ENCODE results near the gene LTBP1. TPM values are rescaled to one million over a fixed set of nuclear protein-coding genes. Genes with fewer than 3 reads are reported as not detected.
"Not testable (repeated sequence)": the region's sequence is repeated elsewhere in the genome, so short reads cannot be mapped to it uniquely, and the experiment has no call there.

The LTBP1 gene
- total RNA-seq, 2 experiments from 2014 or later = 0.18 TPM; not detected in 1

DNA sequence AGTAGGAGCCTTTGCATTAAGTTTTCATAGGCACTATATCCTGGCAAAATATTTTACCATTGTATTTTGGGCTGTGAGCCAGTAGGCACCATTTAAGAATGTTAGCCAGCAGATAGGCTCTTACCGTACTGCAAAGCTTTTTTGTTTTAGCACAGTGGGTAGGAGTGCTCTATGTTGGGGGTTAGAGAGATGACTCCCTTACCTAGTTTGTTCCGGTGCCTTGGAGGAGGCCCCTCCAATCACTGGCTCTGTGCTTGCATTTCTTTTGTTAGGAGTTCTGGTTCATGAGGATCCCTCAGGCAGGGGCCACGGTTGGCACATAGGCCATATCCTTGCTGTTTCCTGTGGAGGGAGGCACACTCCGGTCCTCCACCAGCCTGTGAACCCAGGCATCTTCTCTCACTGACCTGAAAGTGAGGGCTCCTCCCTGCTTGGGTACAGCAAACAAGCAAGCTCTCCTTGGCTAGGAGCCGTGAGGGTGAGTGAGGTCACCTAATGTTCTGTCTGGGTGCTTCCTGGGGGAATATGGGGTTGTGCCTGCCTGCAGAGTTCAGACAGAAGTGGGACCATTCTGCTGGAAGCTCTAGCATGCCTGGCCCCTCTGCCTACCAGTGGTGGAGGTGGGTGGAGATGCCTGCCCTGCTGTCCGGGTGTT is 29.8 kb downstream of the LTBP1 start:
- H3K36me3 Mint-ChIP-seq (ENCODE audit: low read depth) = no peaks in the 10 kb centered on the region
- H3K9me3 Mint-ChIP-seq = peaks cover 8% of the 10 kb centered on the region
- no peak for ATAC-seq
- no peak overlapping the region for H3K4me3 Mint-ChIP-seq
- peaks cover 16% of the 10 kb centered on the region for H3K27me3 Mint-ChIP-seq
- POLR2A ChIA-PET = no interaction called here
- intact Hi-C loops (cut with micrococcal nuclease) = no loop called here
- H3K4me1 Mint-ChIP-seq (ENCODE audit: low read depth) = no peaks in the 10 kb centered on the region
- no peak for DNase-seq
- no peak overlapping the region for H3K27ac Mint-ChIP-seq
- TF ChIP-seq, protein P1, sequence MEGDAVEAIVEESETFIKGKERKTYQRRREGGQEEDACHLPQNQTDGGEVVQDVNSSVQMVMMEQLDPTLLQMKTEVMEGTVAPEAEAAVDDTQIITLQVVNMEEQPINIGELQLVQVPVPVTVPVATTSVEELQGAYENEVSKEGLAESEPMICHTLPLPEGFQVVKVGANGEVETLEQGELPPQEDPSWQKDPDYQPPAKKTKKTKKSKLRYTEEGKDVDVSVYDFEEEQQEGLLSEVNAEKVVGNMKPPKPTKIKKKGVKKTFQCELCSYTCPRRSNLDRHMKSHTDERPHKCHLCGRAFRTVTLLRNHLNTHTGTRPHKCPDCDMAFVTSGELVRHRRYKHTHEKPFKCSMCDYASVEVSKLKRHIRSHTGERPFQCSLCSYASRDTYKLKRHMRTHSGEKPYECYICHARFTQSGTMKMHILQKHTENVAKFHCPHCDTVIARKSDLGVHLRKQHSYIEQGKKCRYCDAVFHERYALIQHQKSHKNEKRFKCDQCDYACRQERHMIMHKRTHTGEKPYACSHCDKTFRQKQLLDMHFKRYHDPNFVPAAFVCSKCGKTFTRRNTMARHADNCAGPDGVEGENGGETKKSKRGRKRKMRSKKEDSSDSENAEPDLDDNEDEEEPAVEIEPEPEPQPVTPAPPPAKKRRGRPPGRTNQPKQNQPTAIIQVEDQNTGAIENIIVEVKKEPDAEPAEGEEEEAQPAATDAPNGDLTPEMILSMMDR (IDR thresholded peaks at IDR 0.05) = no peak
- CTCF ChIA-PET = no interaction called here

DNA sequence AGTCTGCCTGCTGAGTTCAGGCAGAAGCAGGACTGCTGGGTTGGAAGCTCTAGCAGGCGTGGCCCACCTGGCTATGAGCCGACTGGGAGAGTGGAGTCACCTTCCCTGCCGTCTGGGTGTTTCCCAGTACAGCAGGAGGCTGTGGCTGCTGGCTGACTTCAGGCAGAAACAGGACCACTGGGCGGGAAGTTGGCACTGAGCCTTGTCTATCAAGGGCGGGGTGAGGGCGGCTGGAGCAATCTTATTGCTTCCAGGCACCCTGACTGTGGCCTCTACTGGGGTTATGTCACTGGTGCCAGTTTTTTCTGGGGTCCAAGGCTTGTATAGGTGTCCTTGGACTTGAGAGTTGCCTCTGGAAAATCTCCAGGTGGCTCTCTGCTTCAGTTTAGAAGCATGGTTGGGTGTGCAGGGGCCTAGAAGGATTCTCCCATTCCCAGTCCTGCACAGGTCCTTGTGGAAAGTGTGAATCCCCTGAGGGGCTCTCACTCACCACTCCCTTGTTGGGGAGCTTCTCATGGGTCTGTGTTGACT is 30.5 kb downstream of the LTBP1 start:
- H3K36me3 Mint-ChIP-seq (ENCODE audit: low read depth) = no peaks in the 10 kb centered on the region
- H3K27me3 Mint-ChIP-seq = peaks cover 14% of the 10 kb centered on the region
- ATAC-seq = no peak
- H3K4me3 Mint-ChIP-seq = no peak overlapping the region
- intact Hi-C loops (cut with micrococcal nuclease) = no loop called here
- no peak overlapping the region for H3K27ac Mint-ChIP-seq
- H3K9me3 Mint-ChIP-seq = peaks cover 8% of the 10 kb centered on the region
- no peak for DNase-seq
- ChIA-PET POLR2A (no interaction called here), CTCF (no interaction called here)
- H3K4me1 Mint-ChIP-seq (ENCODE audit: low read depth) = no peaks in the 10 kb centered on the region
- TF ChIP-seq, protein P1 (IDR thresholded peaks at IDR 0.05) = no peak

DNA sequence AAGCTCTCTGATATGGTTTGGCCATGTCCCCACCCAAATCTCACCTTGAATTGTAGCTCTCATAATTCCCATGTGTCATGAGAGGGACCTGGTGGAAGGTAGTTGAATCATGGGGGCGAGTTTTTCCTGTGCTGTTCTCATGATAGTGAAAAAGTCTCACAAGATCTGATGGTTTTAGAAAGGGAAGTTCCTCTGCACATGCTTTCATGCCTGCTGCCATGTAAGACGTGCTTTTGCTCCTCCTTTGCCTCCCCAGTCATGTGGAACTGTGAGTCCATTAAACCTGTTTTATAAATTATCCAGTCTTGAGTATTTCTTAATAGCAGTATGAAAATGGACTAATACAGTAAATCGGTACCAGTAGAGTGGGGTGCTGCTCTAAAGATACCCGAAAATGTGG is 34.9 kb downstream of the LTBP1 start:
- H3K27me3 Mint-ChIP-seq = peaks cover 12% of the 10 kb centered on the region
- no peaks in the 10 kb centered on the region for H3K4me1 Mint-ChIP-seq (ENCODE audit: low read depth)
- ChIA-PET CTCF (no interaction called here), POLR2A (no interaction called here)
- ATAC-seq (no peak), DNase-seq (no peak)
- TF ChIP-seq, protein P1 (IDR thresholded peaks at IDR 0.05) = no peak
- H3K36me3 Mint-ChIP-seq (ENCODE audit: low read depth) = no peaks in the 10 kb centered on the region
- H3K9me3 Mint-ChIP-seq = no peaks in the 10 kb centered on the region
- intact Hi-C loops (cut with micrococcal nuclease) = no loop called here
- H3K27ac Mint-ChIP-seq = no peak overlapping the region
- H3K4me3 Mint-ChIP-seq = no peak overlapping the region

- H3K36me3 Mint-ChIP-seq (ENCODE audit: low read depth); H3K27ac Mint-ChIP-seq; H3K4me3 Mint-ChIP-seq; ATAC-seq; intact Hi-C loops (cut with micrococcal nuclease); POLR2A ChIA-PET; H3K9me3 Mint-ChIP-seq; CTCF ChIA-PET; DNase-seq; H3K4me1 Mint-ChIP-seq (ENCODE audit: low read depth): not testable (repeated sequence)
- peaks cover 11% of the 10 kb centered on the region for H3K27me3 Mint-ChIP-seq
Observed at GRCh38 chr2:32983193-32983924, 36.6 kb downstream of the LTBP1 start.

- Mint-ChIP-seq H3K4me3 (no peak overlapping the region), H3K27ac (no peak overlapping the region), H3K36me3 (ENCODE audit: low read depth) (no peaks in the 10 kb centered on the region), H3K4me1 (ENCODE audit: low read depth) (no peaks in the 10 kb centered on the region), H3K27me3 (peaks cover 2% of the 10 kb centered on the region), H3K9me3 (no peaks in the 10 kb centered on the region)
- ChIA-PET POLR2A (no interaction called here), CTCF (no interaction called here)
- intact Hi-C loops (cut with micrococcal nuclease) = no loop called here
- no peak for DNase-seq
- TF ChIP-seq, protein P1 (IDR thresholded peaks at IDR 0.05) = no peak
- ATAC-seq = no peak
Observed at GRCh38 chr2:32986480-32986879, 39.7 kb downstream of the LTBP1 start.
